GM23248 (cell line): ENCODE data around the gene AMIGO2.

Experiments
- EZH2 ChIP-seq: fragments of 200-600 bp; sonication (generic); IDR thresholded peaks from 2 replicates; pipeline ENCODE4 v1.6.1; 2018; ENCODE audit warnings: antibody characterized with exemption, mild to moderate bottlenecking; ENCODE audit not compliant: insufficient read depth, poor library complexity, severe bottlenecking
- EZH2phosphoT487 ChIP-seq: fragments of 200-600 bp; sonication (generic); IDR thresholded peaks from 2 replicates; pipeline ENCODE4 v1.6.1; 2018; ENCODE audit warnings: antibody characterized with exemption, moderate library complexity, mild to moderate bottlenecking, low read depth; ENCODE audit not compliant: insufficient read depth

GRCh38 chr12:47107446-47107845 is 27.7 kb upstream of the AMIGO2 start:
- TF ChIP-seq EZH2phosphoT487: no peak
- no peak for TF ChIP-seq EZH2
